K562 (cell line): ENCODE measurements around the gene OBSCN. TPM values are rescaled to one million over a fixed set of nuclear protein-coding genes. Genes with fewer than 3 reads are reported as not detected.

Experiments used
- ATAC-seq: fragments of 200-7000 bp; cut with Tn5 transposase; 3 replicates; pipeline ENCODE4 v1.9.1; 2020; ENCODE audit warnings: moderate library complexity
- BruUV-seq: library from RNA; stranded (reverse); fragments of 400-500 nt; replicated peaks from 2 replicates; lab custom pipeline; 2021; lab: Mats Ljungman, UMichigan
- CTCF ChIA-PET: fragments of 300-600 bp; formaldehyde crosslinking; extraction: SDS; loops from one replicate; lab custom pipeline; 2021; ENCODE audit warnings: low intra/inter-chr PET ratio; lab: Yijun Ruan, JAX
- POLR2A ChIA-PET: fragments of 300-600, 350-650 bp; sonication (Branson Sonifier 250); formaldehyde crosslinking; extraction: SDS; loops from one replicate; lab custom pipeline; 2021; ENCODE audit warnings: antibody characterized with exemption, inconsistent platforms; lab: Yijun Ruan, JAX
- DNase-seq, 4 experiments: peaks; one replicate each; pipeline versions ENCODE4 v3.0.0 to v3.0.0-alpha.2; 2011 to 2018; ENCODE audit warnings: low spot score in 3 of 4, mixed read lengths in 3 of 4; ENCODE audit errors: extremely low read depth in 1 of 4
- FAIRE-seq: peaks from 2 replicates; lab custom pipeline; 2011; peaks lifted over from hg19 to GRCh38; lab: Jason Lieb, UNC
- H2AFZ ChIP-seq: 2 replicates; pipeline ENCODE4 v1.6.0; 2011; ENCODE audit warnings: low read depth, low read length, control low read depth, inconsistent platforms
- H3K27ac ChIP-seq: fragments of 200-600 bp; 3 replicates; pipeline ENCODE4 v1.8.0; 2011; ENCODE audit warnings: low read depth, mild to moderate bottlenecking, control low read depth, inconsistent platforms, low read length, moderate library complexity, mixed read lengths; ENCODE audit errors: extremely low read depth
- H3K27me3 ChIP-seq, 2 experiments: fragments of 300-600 bp in 1 of 2; 2 replicates in 1 of 2; 3 replicates in 1 of 2; pipeline versions ENCODE4 v1.6.0 to v1.8.0; 2011; ENCODE audit warnings: inconsistent platforms in 2 of 2, low read length in 2 of 2, mild to moderate bottlenecking in 1 of 2, mixed read lengths in 1 of 2, moderate library complexity in 1 of 2; ENCODE audit not compliant: control insufficient read depth in 2 of 2, insufficient read depth in 2 of 2
- H3K36me3 ChIP-seq: fragments of 300-600 bp; 3 replicates; pipeline ENCODE4 v1.8.0; 2011; ENCODE audit warnings: mild to moderate bottlenecking, low read length, inconsistent platforms; ENCODE audit not compliant: control insufficient read depth, insufficient read depth
- H3K4me1 ChIP-seq, 2 experiments: fragments of 200-600 bp in 1 of 2; replicated peaks in 1 of 2; 2 replicates in 1 of 2; 3 replicates in 1 of 2; pipeline versions ENCODE4 v1.5.1 to v1.8.0; 2011; ENCODE audit warnings: inconsistent platforms in 2 of 2, low read length in 2 of 2, mild to moderate bottlenecking in 1 of 2, mixed read lengths in 1 of 2, moderate library complexity in 1 of 2; ENCODE audit not compliant: control insufficient read depth in 2 of 2, insufficient read depth in 2 of 2
- H3K4me2 ChIP-seq: 2 replicates; pipeline ENCODE4 v1.6.1; 2011; ENCODE audit warnings: low read length, control low read depth, inconsistent platforms, mixed read lengths; ENCODE audit not compliant: insufficient read depth
- H3K4me3 ChIP-seq: fragments of 200-600 bp; sonication (generic), shearing (Covaris generic); 2 replicates; pipeline ENCODE4 v1.5.1; 2016; ENCODE audit warnings: control low read depth, inconsistent platforms
- H3K79me2 ChIP-seq: fragments of 200-600 bp; 3 replicates; pipeline ENCODE4 v1.8.0; 2011; ENCODE audit warnings: low read length, inconsistent platforms; ENCODE audit not compliant: control insufficient read depth, insufficient read depth
- H3K9ac ChIP-seq, 2 experiments: 2 replicates each; pipeline versions ENCODE4 v1.6.0 to v1.6.1; 2011; ENCODE audit warnings: low read depth in 2 of 2, low read length in 2 of 2, control low read depth in 1 of 2, inconsistent platforms in 1 of 2, mild to moderate bottlenecking in 1 of 2, mixed read lengths in 1 of 2; ENCODE audit not compliant: insufficient read depth in 1 of 2
- H3K9me1 ChIP-seq: one replicate; pipeline ENCODE4 v1.6.0; 2011; ENCODE audit warnings: inconsistent platforms, mild to moderate bottlenecking, low read length, moderate library complexity; ENCODE audit not compliant: control insufficient read depth, insufficient read depth
- H3K9me3 ChIP-seq: replicated peaks from 2 replicates; pipeline ENCODE4 v1.5.1; 2011; ENCODE audit warnings: low read depth, low read length, inconsistent platforms; ENCODE audit not compliant: control insufficient read depth, insufficient read depth
- H4K20me1 ChIP-seq: replicated peaks from 2 replicates; pipeline ENCODE4 v1.6.1; 2011; ENCODE audit warnings: low read length, inconsistent platforms, mixed read lengths; ENCODE audit not compliant: control insufficient read depth, insufficient read depth
- CXXC5 ChIP-seq: fragments of 250-450 bp; sonication (Bioruptor Pico); IDR thresholded peaks from 2 replicates; pipeline ENCODE4 v1.8.0; 2022; ENCODE audit warnings: inconsistent platforms, mild to moderate bottlenecking, moderate library complexity
- EP400 ChIP-seq: fragments of 450-650 bp; IDR thresholded peaks from 2 replicates; pipeline ENCODE4 v1.6.1; 2017; ENCODE audit warnings: antibody characterized with exemption, mild to moderate bottlenecking, moderate library complexity
- MAZ ChIP-seq, 2 experiments: fragments of 450-650 bp in 1 of 2; sonication (generic) in 1 of 2; formaldehyde crosslinking; IDR thresholded peaks in 1 of 2; conservative IDR thresholded peaks in 1 of 2; 2 replicates each; pipeline versions ENCODE4 v1.4.0 to v1.5.0; 2020; ENCODE audit warnings: mild to moderate bottlenecking in 1 of 2, missing genetic modification reagents in 1 of 2
- MNT ChIP-seq, 2 experiments: fragments of 450-650 bp; conservative IDR thresholded peaks; 2 replicates each; pipeline ENCODE4 v1.6.1; 2017; ENCODE audit warnings: mild to moderate bottlenecking in 2 of 2, moderate library complexity in 2 of 2
- MTA2 ChIP-seq: fragments of 450-650 bp; IDR thresholded peaks from 2 replicates; pipeline ENCODE4 v1.6.1; 2016; ENCODE audit warnings: low read depth
- NCOA1 ChIP-seq: fragments of 450-650 bp; IDR thresholded peaks from 2 replicates; pipeline ENCODE4 v1.6.1; 2016; ENCODE audit warnings: low read depth
- NFATC3 ChIP-seq: fragments of 450-650 bp; IDR thresholded peaks from 2 replicates; pipeline ENCODE4 v1.6.1; 2017; ENCODE audit warnings: mild to moderate bottlenecking
- NRF1 ChIP-seq, 2 experiments: fragments of 450-650 bp; IDR thresholded peaks in 1 of 2; conservative IDR thresholded peaks in 1 of 2; 2 replicates each; pipeline ENCODE4 v1.6.1; 2014; ENCODE audit warnings: mild to moderate bottlenecking in 2 of 2
- PTTG1 ChIP-seq: fragments of 450-650 bp; IDR thresholded peaks from 2 replicates; pipeline ENCODE4 v1.6.1; 2016; ENCODE audit warnings: low read depth, mild to moderate bottlenecking, missing genetic modification characterization, missing compliant biosample characterization
- SMARCA4 ChIP-seq: fragments of 450-650 bp; IDR thresholded peaks from 2 replicates; pipeline ENCODE4 v1.6.1; 2016
- TRIM24 ChIP-seq, 2 experiments: fragments of 450-650 bp; IDR thresholded peaks; 2 replicates each; pipeline ENCODE4 v1.6.1; 2016
- WHSC1 ChIP-seq: IDR thresholded peaks from one replicate; pipeline ENCODE4 v1.6.1; 2012; ENCODE audit warnings: low read length, control low read depth, inconsistent platforms
- ZNF174 ChIP-seq: fragments of 250-450 bp; sonication (Bioruptor Pico); IDR thresholded peaks from 2 replicates; pipeline ENCODE4 v1.4.0; 2020; ENCODE audit warnings: mild to moderate bottlenecking
- ZNF384 ChIP-seq: IDR thresholded peaks from 2 replicates; pipeline ENCODE4 v1.6.1; 2012; ENCODE audit warnings: low read depth, low read length, improper control_type of control experiment
- ZNF431 ChIP-seq: sonication (generic); formaldehyde crosslinking; IDR thresholded peaks from 2 replicates; pipeline ENCODE4 v1.8.0; 2022; ENCODE audit warnings: mild to moderate bottlenecking, missing genetic modification reagents
- ZNF445 ChIP-seq: fragments of 250-450 bp; sonication (Bioruptor Pico); IDR thresholded peaks from 2 replicates; pipeline ENCODE4 v1.4.0; 2020; ENCODE audit warnings: low read depth, mild to moderate bottlenecking, moderate library complexity
- ZNF583 ChIP-seq: fragments of 250-450 bp; sonication (Bioruptor Pico); IDR thresholded peaks from 2 replicates; pipeline ENCODE4 v1.4.0; 2020
- WGBS: fragments of 100-300 bp; shearing (Covaris generic); methylation state at CpG from one replicate; pipeline ENCODE4 v1.1.6; 2016; ENCODE audit warnings: low coverage, mixed read lengths; ENCODE audit not compliant: insufficient coverage; ENCODE audit errors: missing lambda C conversion rate; 5-methylcytosine and 5-hydroxymethylcytosine counted together
- in situ Hi-C: fragments of 300-500 bp; cut with MboI; formaldehyde crosslinking; loops from 4 replicates; pipeline ENCODE4 v1.15.0; 2018; ENCODE audit warnings: inconsistent platforms, mixed read lengths
- intact Hi-C: fragments of 100-400 bp; cut with micrococcal nuclease; formaldehyde crosslinking; loops from 2 replicates; pipeline ENCODE4 v1.14.2; 2022
- polyA plus RNA-seq, 8 experiments: library from polyadenylated mRNA; depleted of rRNA in 4 of 8; stranded (reverse) in 5 of 8; unstranded in 3 of 8; fragments of >200 nt; fragmentation: Nextera tagmentation in 2 of 8; fragmentation: Illumina TruSeq in 1 of 8; extraction: Ambion mirVana in 2 of 8; extraction: Trizol in 1 of 8; gene quantifications; 2 replicates each; pipeline versions ENCODE4 v1.2.1 to v1.2.3, GENCODE V29; 2011 to 2014; ENCODE audit warnings: inconsistent platforms in 1 of 8, missing spikeins in 1 of 8
- total RNA-seq, 7 experiments: library from RNA; depleted of rRNA in 6 of 7; stranded (reverse); fragments of >200 nt in 6 of 7; fragmentation: Illumina TruSeq in 2 of 7; extraction: Trizol in 2 of 7; gene quantifications; 2 replicates each; pipeline versions ENCODE4 v1.2.1 to v1.2.3, GENCODE V29; 2011 to 2021; ENCODE audit warnings: low replicate concordance in 1 of 7
- TF ChIP-seq, protein P1 (sequence below): fragments of 450-650 bp; IDR thresholded peaks from 2 replicates; pipeline ENCODE4 v1.6.1; 2018; ENCODE audit warnings: mild to moderate bottlenecking, low read depth; ENCODE audit not compliant: partially characterized antibody
- TF ChIP-seq, protein P2 (sequence below), 3 experiments: fragments of 200-800 bp in 1 of 3; sonication (Bioruptor generic) in 1 of 3; sonication (generic) in 1 of 3; formaldehyde crosslinking in 1 of 3; IDR thresholded peaks; 2 replicates each; pipeline versions ENCODE4 v1.6.1 to v1.8.0; 2016 to 2022; ENCODE audit warnings: mild to moderate bottlenecking in 2 of 3, missing compliant biosample characterization in 2 of 3, missing genetic modification characterization in 2 of 3, missing genetic modification reagents in 1 of 3

Gene OBSCN
- total and polyA plus RNA-seq, 9 of the 15 experiments (the other 6 are each of a cell fraction or from before 2014, with no cell fraction given) = 0.18 to 19.7 (median 3.6) TPM

DNA sequence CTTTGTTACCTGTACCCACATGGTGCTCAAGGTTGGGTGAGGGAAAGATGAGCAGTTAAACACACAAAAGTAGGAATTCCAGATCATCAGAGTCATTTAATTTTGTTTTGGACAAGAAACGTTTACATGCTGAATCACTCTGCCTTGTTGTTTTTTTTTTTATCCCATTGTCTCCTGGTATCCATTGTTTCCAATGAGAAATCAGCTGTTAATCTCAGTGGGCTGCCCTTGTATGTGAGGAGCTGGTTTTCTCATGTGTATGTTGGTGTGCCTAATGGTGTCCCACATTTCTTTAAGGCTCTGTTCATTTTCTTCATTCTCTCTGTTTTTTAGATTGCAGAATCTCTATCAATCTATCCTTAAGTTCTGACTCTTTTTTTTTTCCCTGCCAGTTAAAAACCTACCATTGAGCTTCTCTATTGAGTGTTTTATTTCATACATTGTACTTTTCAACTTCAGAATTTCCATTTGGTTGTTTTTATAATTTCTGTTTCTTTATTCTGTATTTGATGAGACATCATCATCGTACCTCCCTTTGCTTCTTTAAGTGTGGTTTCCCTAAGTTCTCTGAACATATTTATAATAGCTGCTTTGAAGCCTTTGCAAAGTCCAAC, 8.8 kb upstream of the OBSCN start:
- H3K79me2 ChIP-seq = no peaks in the 10 kb centered on the region
- no peak overlapping the region for H3K9ac ChIP-seq
- H3K36me3 ChIP-seq = no peaks in the 10 kb centered on the region
- BruUV-seq = no TSS peak
- H3K4me2 ChIP-seq = no peak overlapping the region
- H3K4me1 ChIP-seq = peaks cover 0 to 4% of the 10 kb centered on the region in 2 experiments; a peak in 2 of 5 replicates
- intact Hi-C loops (no loop called here), in situ Hi-C loops (no loop called here)
- DNase-seq (peak; percentile 29 to 68 (median 52)), FAIRE-seq (no peak), ATAC-seq (no peak; the same call in 2 of the 3 replicates)
- CTCF ChIA-PET = no interaction called here
- peaks cover 9% of the 10 kb centered on the region for H3K9me3 ChIP-seq
- H3K27ac ChIP-seq = no peak overlapping the region
- H3K9me1 ChIP-seq = no peaks in the 10 kb centered on the region
- no peak overlapping the region for H2AFZ ChIP-seq
- POLR2A ChIA-PET = interaction anchor here (0.6 to 0.8 kb wide), 2 partner anchors 28 to 47 kb away, joined by 3 read pairs; no protein-coding TSS in a partner anchor
- H3K4me3 ChIP-seq = no peak overlapping the region
- no peaks in the 10 kb centered on the region for H4K20me1 ChIP-seq
- 0% methylated on average over 2 of the region's 2 CpGs for WGBS
- H3K27me3 ChIP-seq = peaks cover 6 to 10% of the 10 kb centered on the region in 2 experiments; a peak in 3 of 5 replicates
- TF ChIP-seq PTTG1 (tag) (0 out of 2 replicates have a peak, but pooled peaks have one; percentile 33), MTA2 (peak; percentile 26; the same call in 1 of the 2 replicates), ZNF174 (no peak), MNT (conservative IDR thresholded peaks at IDR 0.05) (0 out of 4 replicates have a peak, but pooled peaks have one; percentile 9 to 13), CXXC5 (CRISPR knock-in tag) (no peak), ZNF384 (peak; percentile 98), ZNF583 (no peak), NCOA1 (peak; percentile 26; the same call in 1 of the 2 replicates), NRF1 (conservative IDR thresholded peaks at IDR 0.05 in 1 of 2, IDR thresholded peaks at IDR 0.05 in 1 of 2) (no peak), WHSC1 (no peak), ZNF445 (0 out of 2 replicates have a peak, but pooled peaks have one; percentile 36), ZNF431 (CRISPR knock-in tag) (no peak), TRIM24 (IDR thresholded peaks at IDR 0.05) (peak; percentile 94 to 98), NFATC3 (0 out of 2 replicates have a peak, but pooled peaks have one; percentile 48), MAZ (CRISPR knock-in tag; conservative IDR thresholded peaks at IDR 0.05 in 1 of 2, IDR thresholded peaks at IDR 0.05 in 1 of 2) (0 out of 4 replicates have a peak, but pooled peaks of 1 of the 2 experiments have one; percentile 52), EP400 (peak; percentile 44; the same call in 1 of the 2 replicates), SMARCA4 (0 out of 2 replicates have a peak, but pooled peaks have one; percentile 32)
- TF ChIP-seq, protein P1, sequence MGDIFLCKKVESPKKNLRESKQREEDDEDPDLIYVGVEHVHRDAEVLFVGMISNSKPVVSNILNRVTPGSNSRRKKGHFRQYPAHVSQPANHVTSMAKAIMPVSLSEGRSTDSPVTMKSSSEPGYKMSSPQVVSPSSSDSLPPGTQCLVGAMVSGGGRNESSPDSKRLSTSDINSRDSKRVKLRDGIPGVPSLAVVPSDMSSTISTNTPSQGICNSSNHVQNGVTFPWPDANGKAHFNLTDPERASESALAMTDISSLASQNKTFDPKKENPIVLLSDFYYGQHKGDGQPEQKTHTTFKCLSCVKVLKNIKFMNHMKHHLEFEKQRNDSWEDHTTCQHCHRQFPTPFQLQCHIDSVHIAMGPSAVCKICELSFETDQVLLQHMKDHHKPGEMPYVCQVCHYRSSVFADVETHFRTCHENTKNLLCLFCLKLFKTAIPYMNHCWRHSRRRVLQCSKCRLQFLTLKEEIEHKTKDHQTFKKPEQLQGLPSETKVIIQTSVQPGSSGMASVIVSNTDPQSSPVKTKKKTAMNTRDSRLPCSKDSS = peak; percentile 100
- TF ChIP-seq, protein P2, sequence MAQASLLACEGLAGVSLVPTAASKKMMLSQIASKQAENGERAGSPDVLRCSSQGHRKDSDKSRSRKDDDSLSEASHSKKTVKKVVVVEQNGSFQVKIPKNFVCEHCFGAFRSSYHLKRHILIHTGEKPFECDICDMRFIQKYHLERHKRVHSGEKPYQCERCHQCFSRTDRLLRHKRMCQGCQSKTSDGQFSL (CRISPR knock-in tag; IDR thresholded peaks at IDR 0.05) = no peak
- TF ChIP-seq, protein P2 (tag; IDR thresholded peaks at IDR 0.05) = 0 out of 4 replicates have a peak, but pooled peaks of 1 of the 2 experiments have one; percentile 11
